Sigmoid colon (tissue), 7 donors: Measurements from ENCODE around the gene ANKRD13C. TPM values are rescaled to one million over a fixed set of nuclear protein-coding genes. Genes with fewer than 3 reads are reported as not detected.

Source experiments
- DNase-seq: peaks from one replicate; pipeline ENCODE4 v3.0.0-alpha.2; 2019
- H3K27ac ChIP-seq, 4 donors: fragments of 200-600 bp; sonication (generic); one replicate each; pipeline ENCODE4 v1.5.1; 2016 to 2019; ENCODE audit warnings: mild to moderate bottlenecking in 1 of 4
- H3K27me3 ChIP-seq, 3 donors: fragments of 200-600 bp; sonication (generic); one replicate each; pipeline ENCODE4 v1.5.1; 2019; ENCODE audit warnings: mild to moderate bottlenecking in 1 of 3
- H3K36me3 ChIP-seq, 4 donors: fragments of 200-600 bp; sonication (generic); one replicate each; pipeline ENCODE4 v1.5.1; 2016 to 2019
- H3K4me1 ChIP-seq, 4 donors: fragments of 200-600 bp; sonication (generic); one replicate each; pipeline ENCODE4 v1.5.1; 2017 to 2019
- H3K4me3 ChIP-seq, 4 donors: fragments of 200-600 bp; sonication (generic); one replicate each; pipeline ENCODE4 v1.5.1; 2017 to 2019; ENCODE audit warnings: mild to moderate bottlenecking in 2 of 4, moderate library complexity in 1 of 4
- H3K9me3 ChIP-seq, 4 donors: fragments of 200-600 bp in 3 of 4; sonication (generic) in 3 of 4; one replicate each; pipeline versions ENCODE4 v1.5.1 to v1.6.1; 2013 to 2019
- EP300 ChIP-seq, 4 donors: sonication (generic); formaldehyde crosslinking; IDR thresholded peaks; one replicate each; pipeline ENCODE4 v1.6.1; 2017; ENCODE audit warnings: antibody characterized with exemption in 4 of 4
- POLR2A ChIP-seq, 2 donors: fragments of 450-650 bp; IDR thresholded peaks; one replicate each; pipeline ENCODE4 v1.6.1; 2016; ENCODE audit warnings: antibody characterized with exemption in 2 of 2, mild to moderate bottlenecking in 2 of 2, moderate library complexity in 2 of 2
- POLR2AphosphoS5 ChIP-seq, 4 donors: sonication (generic); formaldehyde crosslinking; IDR thresholded peaks; one replicate each; pipeline ENCODE4 v1.6.1; 2017; ENCODE audit warnings: antibody characterized with exemption in 4 of 4
- WGBS, 2 donors: extraction: QIAGEN DNeasy Blood & Tissue Kit; methylation state at CpG; one replicate each; pipeline ENCODE4 v1.1.7; 2013; 5-methylcytosine and 5-hydroxymethylcytosine counted together
- intact Hi-C: fragments of 100-400 bp; cut with DNase I; formaldehyde crosslinking; loops from one replicate; pipeline ENCODE4 v1.15.1; 2023
- polyA plus RNA-seq, 3 donors: library from polyadenylated mRNA; stranded (reverse); fragments of 200-250 nt; gene quantifications; one replicate each; pipeline ENCODE4 v1.2.3, GENCODE V29; 2013
- total RNA-seq, 4 donors: library from RNA; depleted of rRNA; stranded (reverse); fragments of >200 nt; gene quantifications; one replicate each; pipeline ENCODE4 v1.1.0, GENCODE V29; 2016
- TF ChIP-seq, protein P1 (sequence below), 4 experiments: fragments of 450-650 bp in 3 of 4; fragments of 200-600 bp in 1 of 4; IDR thresholded peaks; one replicate each; pipeline ENCODE4 v1.5.1; 2016 to 2019; ENCODE audit warnings: antibody characterized with exemption in 4 of 4, mild to moderate bottlenecking in 3 of 4, moderate library complexity in 2 of 4
- donor health status: healthy with polysubstance abuse.
- donor health status: Bipolar disorder and iron deficiency.
- donor health status: healthy.

ANKRD13C gene
- total and polyA plus RNA-seq, 7 donors: 10.6 to 34.2 (median 22.8) TPM

DNA sequence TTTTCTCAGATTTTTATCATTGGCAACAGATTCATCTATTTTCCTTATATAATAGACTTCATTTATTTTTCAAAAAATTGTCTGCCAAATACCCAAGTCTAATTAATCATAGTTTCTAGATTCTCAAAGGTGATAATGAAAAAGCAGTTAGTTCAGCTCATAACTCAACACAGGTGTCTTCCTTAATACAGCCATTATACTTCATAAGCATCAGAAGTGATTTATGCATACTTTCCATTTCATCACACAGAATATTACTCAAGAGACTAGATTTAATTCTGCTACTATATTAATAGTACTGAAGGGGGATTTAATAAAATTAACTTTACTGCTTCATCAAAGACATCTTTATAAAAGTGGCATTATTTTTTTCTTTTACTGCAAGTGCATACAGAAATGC lies 114.6 kb downstream of the ANKRD13C start:
- H3K36me3 ChIP-seq: peaks cover 18 to 100% (median 77%) of the 10 kb centered on the region in 4 donors
- no peaks in the 10 kb centered on the region for H3K4me1 ChIP-seq
- no peaks in the 10 kb centered on the region for H3K27me3 ChIP-seq
- no peak for DNase-seq
- no peak overlapping the region for H3K4me3 ChIP-seq
- no peak overlapping the region for H3K27ac ChIP-seq
- intact Hi-C loops: loop anchor here (10.0 kb wide), 1 partner anchor 835 kb away; no protein-coding TSS in a partner anchor
- TF ChIP-seq POLR2A (IDR thresholded peaks at IDR 0.05): no peak
- TF ChIP-seq POLR2AphosphoS5 (IDR thresholded peaks at IDR 0.05): no peak
- no peak for TF ChIP-seq EP300 (IDR thresholded peaks at IDR 0.05)
- TF ChIP-seq, protein P1, sequence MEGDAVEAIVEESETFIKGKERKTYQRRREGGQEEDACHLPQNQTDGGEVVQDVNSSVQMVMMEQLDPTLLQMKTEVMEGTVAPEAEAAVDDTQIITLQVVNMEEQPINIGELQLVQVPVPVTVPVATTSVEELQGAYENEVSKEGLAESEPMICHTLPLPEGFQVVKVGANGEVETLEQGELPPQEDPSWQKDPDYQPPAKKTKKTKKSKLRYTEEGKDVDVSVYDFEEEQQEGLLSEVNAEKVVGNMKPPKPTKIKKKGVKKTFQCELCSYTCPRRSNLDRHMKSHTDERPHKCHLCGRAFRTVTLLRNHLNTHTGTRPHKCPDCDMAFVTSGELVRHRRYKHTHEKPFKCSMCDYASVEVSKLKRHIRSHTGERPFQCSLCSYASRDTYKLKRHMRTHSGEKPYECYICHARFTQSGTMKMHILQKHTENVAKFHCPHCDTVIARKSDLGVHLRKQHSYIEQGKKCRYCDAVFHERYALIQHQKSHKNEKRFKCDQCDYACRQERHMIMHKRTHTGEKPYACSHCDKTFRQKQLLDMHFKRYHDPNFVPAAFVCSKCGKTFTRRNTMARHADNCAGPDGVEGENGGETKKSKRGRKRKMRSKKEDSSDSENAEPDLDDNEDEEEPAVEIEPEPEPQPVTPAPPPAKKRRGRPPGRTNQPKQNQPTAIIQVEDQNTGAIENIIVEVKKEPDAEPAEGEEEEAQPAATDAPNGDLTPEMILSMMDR (IDR thresholded peaks at IDR 0.05): no peak
- H3K9me3 ChIP-seq: no peaks in the 10 kb centered on the region

DNA sequence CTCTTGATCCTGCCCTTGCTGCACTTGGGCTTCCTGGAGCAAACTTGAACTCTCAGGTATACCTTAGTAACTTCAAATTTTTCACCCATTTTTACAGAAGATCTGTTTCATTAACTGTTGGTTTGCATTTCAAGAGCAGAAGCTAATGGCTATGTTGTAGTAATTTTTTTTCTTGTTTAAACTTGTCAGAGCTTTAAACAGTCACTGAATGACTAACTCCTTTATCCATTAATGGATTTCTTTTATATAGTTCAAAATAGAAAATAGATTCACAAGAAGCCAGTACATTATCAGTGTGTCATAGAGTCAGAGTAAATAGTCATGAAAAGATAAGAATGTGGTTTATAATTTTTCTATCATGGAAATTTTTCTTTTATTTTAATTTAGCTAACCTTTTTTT lies 119.8 kb downstream of the ANKRD13C start:
- no peaks in the 10 kb centered on the region for H3K4me1 ChIP-seq
- peaks cover 35 to 100% (median 70%) of the 10 kb centered on the region in 4 donors for H3K36me3 ChIP-seq
- no peak overlapping the region for H3K27ac ChIP-seq
- no peaks in the 10 kb centered on the region for H3K27me3 ChIP-seq
- TF ChIP-seq, protein P1 (IDR thresholded peaks at IDR 0.05): no peak
- TF ChIP-seq POLR2A (IDR thresholded peaks at IDR 0.05) (no peak), EP300 (IDR thresholded peaks at IDR 0.05) (no peak), POLR2AphosphoS5 (IDR thresholded peaks at IDR 0.05) (no peak)
- no peak overlapping the region for H3K4me3 ChIP-seq
- intact Hi-C loops: no loop called here
- H3K9me3 ChIP-seq: no peaks in the 10 kb centered on the region
- DNase-seq: no peak

DNA sequence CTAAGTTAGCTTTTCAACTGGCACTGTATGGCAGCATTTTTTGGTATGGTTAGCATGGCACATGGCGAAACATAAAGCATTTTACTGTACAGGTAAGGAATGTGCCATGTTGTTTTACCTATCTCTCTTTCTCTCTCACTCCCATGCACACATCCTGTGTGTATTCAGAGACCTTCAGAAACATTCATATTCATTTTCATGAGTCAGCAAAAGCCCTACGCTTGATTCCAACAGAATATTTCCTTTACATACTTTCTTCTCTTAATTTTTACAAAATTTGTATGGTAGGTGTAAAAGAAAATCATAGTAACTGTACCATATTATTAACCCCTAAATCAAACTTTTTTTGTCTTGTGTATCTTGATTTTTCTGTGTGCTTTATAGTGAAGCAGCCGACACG lies 123.0 kb downstream of the ANKRD13C start:
- Histone ChIP-seq H3K4me1 (peaks cover 0 to 25% (median 14%) of the 10 kb centered on the region in 4 donors), H3K4me3 (no peak overlapping the region), H3K27ac (no peak overlapping the region), H3K36me3 (peaks cover 34 to 88% (median 57%) of the 10 kb centered on the region in 4 donors), H3K9me3 (no peaks in the 10 kb centered on the region), H3K27me3 (no peaks in the 10 kb centered on the region)
- 97 to 98% methylated on average over 4 of the region's 4 CpGs for WGBS, 2 donors
- no peak for TF ChIP-seq POLR2A (IDR thresholded peaks at IDR 0.05)
- TF ChIP-seq EP300 (IDR thresholded peaks at IDR 0.05): no peak
- TF ChIP-seq, protein P1 (IDR thresholded peaks at IDR 0.05): no peak
- no peak for TF ChIP-seq POLR2AphosphoS5 (IDR thresholded peaks at IDR 0.05)
- DNase-seq: no peak
- intact Hi-C loops: no loop called here

DNA sequence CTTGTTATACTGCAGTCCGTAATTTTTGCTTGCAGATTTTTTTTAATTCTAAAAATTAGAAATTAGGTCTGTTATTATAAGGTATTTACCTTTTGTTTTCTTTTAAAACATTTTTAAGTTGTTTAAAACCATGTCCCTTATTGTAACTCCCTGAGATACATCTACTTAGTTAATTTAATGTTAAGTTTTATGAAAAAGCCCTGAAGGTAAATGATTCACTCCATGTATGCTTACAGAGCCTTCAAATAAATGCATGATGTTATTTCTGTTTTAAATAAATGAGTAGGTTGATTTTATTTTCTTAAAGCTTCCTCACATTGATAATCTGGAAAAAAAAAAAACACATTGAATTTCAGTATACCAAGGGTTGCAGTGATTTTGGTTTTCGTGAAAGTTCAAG lies 125.9 kb downstream of the ANKRD13C start:
- TF ChIP-seq POLR2AphosphoS5 (IDR thresholded peaks at IDR 0.05) (no peak), EP300 (IDR thresholded peaks at IDR 0.05) (no peak), POLR2A (IDR thresholded peaks at IDR 0.05) (no peak)
- TF ChIP-seq, protein P1 (IDR thresholded peaks at IDR 0.05): no peak
- Histone ChIP-seq H3K4me1 (peaks cover 0 to 45% (median 37%) of the 10 kb centered on the region in 4 donors), H3K36me3 (peaks cover 26 to 76% (median 39%) of the 10 kb centered on the region in 4 donors), H3K27ac (no peak overlapping the region), H3K27me3 (no peaks in the 10 kb centered on the region), H3K4me3 (no peak overlapping the region), H3K9me3 (no peaks in the 10 kb centered on the region)
- intact Hi-C loops: no loop called here
- 94 to 95% methylated on average over 2 of the region's 2 CpGs for WGBS, 2 donors
- DNase-seq: no peak

DNA sequence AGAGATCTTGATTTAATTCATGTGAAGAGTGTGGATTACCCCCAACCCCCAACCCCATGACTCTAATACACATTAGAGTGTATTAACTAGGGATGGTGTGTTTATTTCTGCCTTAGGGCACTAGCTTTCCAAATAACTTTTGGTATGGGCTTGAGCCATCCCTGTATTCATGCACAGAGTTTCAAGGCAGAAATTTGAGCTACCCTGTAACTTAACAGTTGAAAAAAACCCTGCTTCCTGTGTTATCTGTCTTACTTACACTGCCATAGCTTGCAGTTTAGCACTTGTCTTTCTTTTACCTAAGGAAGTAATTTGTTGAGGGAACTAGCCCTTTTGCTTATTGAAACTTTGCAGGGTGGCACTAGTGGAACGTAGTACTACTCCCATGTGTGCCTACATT lies 127.1 kb downstream of the ANKRD13C start:
- intact Hi-C loops: no loop called here
- peak overlapping the region in 1 of 4 donors; percentile 2 for H3K27ac ChIP-seq
- TF ChIP-seq EP300 (IDR thresholded peaks at IDR 0.05) (no peak), POLR2AphosphoS5 (IDR thresholded peaks at IDR 0.05) (no peak)
- H3K27me3 ChIP-seq: no peaks in the 10 kb centered on the region
- no peak for DNase-seq
- no peaks in the 10 kb centered on the region for H3K9me3 ChIP-seq
- H3K4me3 ChIP-seq: no peak overlapping the region
- H3K4me1 ChIP-seq: peaks cover 0 to 57% (median 49%) of the 10 kb centered on the region in 4 donors
- WGBS, 2 donors: 50 to 70% methylated on average over 1 of the region's 1 CpG
- peaks cover 16 to 71% (median 29%) of the 10 kb centered on the region in 4 donors for H3K36me3 ChIP-seq
